D341Med (cell line): ENCODE measurements around the gene IFI44.

Experiments used
- DNase-seq: peaks from one replicate; pipeline ENCODE4 v3.0.0; 2012; ENCODE audit warnings: low spot score

IFI44 gene

GRCh38 chr1:78649628-78650027, at the start of gene IFI44:
Gene IFI44 (plus strand): TSS chr1:78649831. CDS start chr1:78650196, 365 bp downstream.
- DNase-seq = peak; percentile 32

- DNase-seq = no peak
Measured at GRCh38 chr1:78601068-78601467, 48.6 kb upstream of the IFI44 start.

GRCh38 chr1:78603206-78603605, 46.4 kb upstream of the IFI44 start:
- no peak for DNase-seq

- DNase-seq = no peak
Measured at GRCh38 chr1:78604643-78605042, 45.0 kb upstream of the IFI44 start.

GRCh38 chr1:78606274-78606673, 43.4 kb upstream of the IFI44 start:
- no peak for DNase-seq

- DNase-seq = peak; percentile 25
Measured at GRCh38 chr1:78607334-78607927, 42.2 kb upstream of the IFI44 start.

- no peak for DNase-seq
Measured at GRCh38 chr1:78607944-78608343, 41.7 kb upstream of the IFI44 start.

- peak; percentile 71 for DNase-seq
Measured at GRCh38 chr1:78617615-78618026, 32.0 kb upstream of the IFI44 start.

GRCh38 chr1:78619032-78619431, 30.6 kb upstream of the IFI44 start:
- no peak for DNase-seq

- DNase-seq = no peak
Measured at GRCh38 chr1:78619446-78619802, 30.2 kb upstream of the IFI44 start.

GRCh38 chr1:78619803-78620579, 29.6 kb upstream of the IFI44 start, which contains the start of gene IFI44L:
Gene IFI44L (plus strand): TSS chr1:78620448. CDS start chr1:78627916, 7,468 bp downstream.
- no peak for DNase-seq

GRCh38 chr1:78620666-78621065, 29.0 kb upstream of the IFI44 start:
- no peak for DNase-seq

GRCh38 chr1:78622548-78622947, 27.1 kb upstream of the IFI44 start:
- no peak for DNase-seq

GRCh38 chr1:78624035-78624434, 25.6 kb upstream of the IFI44 start:
- DNase-seq = no peak

- no peak for DNase-seq
Measured at GRCh38 chr1:78627321-78627720, 22.3 kb upstream of the IFI44 start.

GRCh38 chr1:78630600-78630999, 19.0 kb upstream of the IFI44 start:
- DNase-seq = no peak

GRCh38 chr1:78633209-78633608, 16.4 kb upstream of the IFI44 start:
- no peak for DNase-seq

- no peak for DNase-seq
Measured at GRCh38 chr1:78640462-78640861, 9.2 kb upstream of the IFI44 start.

GRCh38 chr1:78641558-78641957, 8.1 kb upstream of the IFI44 start:
- no peak for DNase-seq

GRCh38 chr1:78645723-78646122, 3.9 kb upstream of the IFI44 start:
- no peak for DNase-seq

- DNase-seq = no peak
Measured at GRCh38 chr1:78647238-78647637, 2.4 kb upstream of the IFI44 start.

- DNase-seq = no peak
Measured at GRCh38 chr1:78650114-78650660, 556 bp downstream of the IFI44 start.

- DNase-seq = no peak
Measured at GRCh38 chr1:78651241-78651640, 1.6 kb downstream of the IFI44 start.
